ENCODE results near the gene SPAG7.

SPAG7 gene

DNA sequence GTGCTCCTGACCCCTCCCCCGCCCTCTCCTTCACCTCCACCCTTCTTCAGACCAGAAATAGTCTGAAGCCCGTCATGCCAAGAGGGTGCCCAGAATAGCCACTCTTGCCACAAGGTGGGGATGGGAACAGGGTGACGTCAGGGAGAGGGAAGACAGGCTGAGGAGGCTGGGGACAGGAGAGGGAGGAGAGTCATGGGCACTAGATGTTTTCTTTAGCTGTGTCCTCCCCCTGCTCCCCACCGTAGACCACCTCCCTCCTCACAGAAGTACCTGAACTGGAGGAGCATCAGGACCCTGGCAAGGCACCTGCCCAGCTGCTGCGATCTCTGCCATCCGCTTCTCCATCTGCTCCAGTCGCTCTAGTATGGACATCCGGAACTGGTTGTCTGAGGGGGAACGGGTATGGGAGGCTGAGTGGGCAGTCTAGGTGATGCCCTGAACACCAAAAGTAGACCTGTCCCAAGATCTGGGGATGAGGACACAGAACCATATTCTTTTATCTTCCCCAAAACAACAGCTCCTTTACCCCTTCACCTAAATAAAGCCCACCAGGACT is 6.6 kb upstream of the SPAG7 start:
- no peak for FAIRE-seq

DNA sequence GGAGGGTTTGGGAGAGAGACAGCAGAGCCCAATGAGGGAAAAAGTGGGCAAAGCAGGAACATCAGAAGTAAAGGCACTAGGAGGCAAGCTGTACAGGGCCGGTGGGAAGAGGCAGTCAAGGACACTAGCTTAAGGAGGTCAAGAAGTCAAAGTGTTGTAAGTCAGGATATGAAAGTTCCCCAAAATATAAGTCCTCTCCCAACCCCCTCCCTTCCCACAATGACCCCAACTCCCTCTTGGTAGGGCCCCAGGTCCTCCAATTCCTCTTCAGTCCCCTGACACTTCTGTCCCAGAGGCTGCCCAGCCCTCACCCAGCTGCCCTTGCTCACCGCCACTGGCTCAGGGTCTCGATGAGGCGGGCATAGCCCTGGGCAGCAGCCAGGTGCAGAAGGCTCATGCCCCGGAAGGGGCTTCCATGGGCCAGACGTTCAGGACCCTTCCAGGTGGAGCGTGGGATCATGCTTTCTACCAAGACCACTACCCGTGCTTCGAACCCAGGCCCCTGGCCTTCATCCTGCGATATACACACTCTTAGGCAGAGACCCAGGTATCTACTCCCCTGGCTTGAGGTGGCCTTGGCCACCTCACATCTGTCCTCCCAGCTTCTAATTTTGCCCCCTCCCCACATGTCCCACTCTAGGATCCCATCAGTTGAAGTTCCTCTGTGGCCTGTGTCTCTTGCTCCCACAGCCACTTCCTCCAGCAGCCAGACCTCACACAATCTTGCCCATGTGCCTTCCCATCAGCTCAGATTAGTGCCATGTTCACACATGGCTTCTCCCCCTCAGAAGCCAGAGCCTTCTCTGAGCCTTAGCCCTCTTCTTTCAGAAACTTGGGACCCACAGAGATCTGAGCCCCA is 5.9 kb upstream of the SPAG7 start:
- FAIRE-seq, result no peak

DNA sequence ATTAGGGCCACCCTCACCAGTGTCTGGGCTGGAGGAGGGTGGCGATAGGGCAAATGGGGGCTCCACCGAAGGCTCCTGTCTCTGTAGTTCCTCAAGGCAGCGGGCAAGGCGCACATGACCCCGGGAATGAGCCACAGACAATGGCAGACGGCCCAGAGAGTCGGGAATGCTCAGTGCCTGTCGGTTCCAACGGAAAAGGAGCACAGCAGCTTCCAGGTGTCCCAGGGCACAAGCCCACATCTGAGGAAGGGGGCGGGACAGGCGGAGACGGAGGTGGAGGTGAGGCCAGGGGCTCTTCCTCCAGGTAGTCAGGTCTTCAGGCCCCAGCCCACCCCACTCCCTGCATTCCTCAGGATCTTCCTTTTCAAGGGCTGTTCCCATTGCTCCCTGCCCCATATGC is 5.1 kb upstream of the SPAG7 start:
- no peak for FAIRE-seq

DNA sequence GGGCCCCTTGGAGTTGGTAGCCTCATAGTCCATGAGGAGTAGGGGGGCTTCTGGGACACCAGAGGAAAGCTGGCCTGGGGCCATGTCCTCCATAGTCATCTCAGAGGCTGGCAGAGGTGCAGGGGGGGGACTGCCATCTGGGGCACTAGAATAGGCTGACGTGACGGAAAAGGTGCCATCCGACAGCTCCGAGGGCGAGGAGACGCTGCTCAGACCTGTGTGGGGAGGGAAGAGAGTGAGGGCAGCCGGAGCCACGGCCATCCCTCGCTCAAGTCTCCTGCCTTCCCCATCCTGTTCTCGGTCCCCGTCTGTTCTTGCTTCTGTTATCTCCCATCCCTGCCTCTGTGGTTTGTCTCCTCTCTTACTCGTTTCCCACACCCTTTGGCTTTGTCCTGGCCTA is 4.7 kb upstream of the SPAG7 start:
- no peak for FAIRE-seq

DNA sequence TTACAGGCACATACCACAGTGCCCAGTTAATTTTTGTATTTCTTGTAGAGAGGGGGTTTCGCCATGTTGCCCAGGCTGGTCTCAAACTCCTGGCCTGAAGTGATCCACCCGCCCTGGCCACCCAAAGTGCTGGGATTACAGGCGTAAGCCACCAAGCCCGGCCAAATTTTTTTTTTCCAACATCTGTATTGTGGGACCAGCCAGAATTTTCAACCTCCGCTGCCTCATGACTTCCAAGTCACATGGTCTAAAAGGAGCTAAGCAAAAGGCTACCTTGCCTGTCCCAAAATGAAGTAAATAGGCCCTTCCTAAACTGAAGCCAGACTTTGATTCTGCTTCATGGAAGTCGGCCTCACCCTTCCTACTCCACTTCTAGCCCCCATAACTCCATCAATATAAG is 4.2 kb upstream of the SPAG7 start:
- no peak for FAIRE-seq

DNA sequence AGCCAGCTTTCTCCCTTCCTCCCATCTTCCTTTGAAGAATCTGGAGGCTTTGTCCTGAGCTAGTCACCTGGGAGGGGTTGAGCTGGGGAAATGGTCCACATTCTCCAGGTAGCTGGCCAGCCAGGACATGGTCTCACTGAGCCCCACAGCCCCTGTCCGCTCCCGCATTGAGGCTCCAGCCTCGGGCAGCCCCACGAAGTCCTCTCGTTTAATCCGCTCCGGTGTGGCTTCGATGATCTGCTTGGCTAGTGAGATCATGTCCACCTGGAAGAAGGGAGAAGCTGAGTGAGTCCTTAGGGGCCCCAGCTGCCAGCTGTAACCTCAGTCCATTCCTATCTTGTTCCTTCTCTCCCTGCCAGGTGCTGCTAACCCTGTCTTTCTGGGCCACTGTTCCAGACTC is 2.7 kb upstream of the SPAG7 start:
- no peak for FAIRE-seq

DNA sequence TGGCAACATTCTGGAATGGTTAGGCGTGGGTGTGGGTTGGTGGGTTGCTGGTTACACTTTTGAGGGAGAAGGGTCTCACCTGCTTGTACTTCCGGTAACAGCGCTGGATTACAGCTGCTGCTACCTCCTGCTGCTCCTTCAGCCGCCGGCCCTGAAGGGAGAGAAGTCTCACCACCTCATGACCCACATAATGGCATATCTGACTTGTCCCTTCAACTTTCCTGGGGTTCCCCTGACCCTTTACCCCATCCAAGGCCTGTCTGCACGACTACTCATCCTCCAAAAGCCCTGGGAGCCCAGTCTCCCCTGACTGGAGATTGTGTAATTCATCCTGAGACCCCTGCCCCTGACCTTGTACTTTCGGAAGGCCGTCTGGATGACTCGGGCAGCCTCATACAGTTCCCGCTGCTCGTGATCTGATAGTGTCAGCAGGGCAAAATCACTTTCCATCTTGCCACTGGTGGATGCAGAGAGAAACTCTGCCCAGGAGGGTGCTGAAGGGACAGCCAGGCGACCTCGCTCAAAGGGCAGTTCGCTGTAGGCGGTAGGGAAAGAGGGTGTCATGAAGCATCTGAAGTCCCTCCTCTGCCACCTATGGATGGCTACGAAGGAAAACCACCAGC is 2.0 kb upstream of the SPAG7 start:
- FAIRE-seq, result no peak

DNA sequence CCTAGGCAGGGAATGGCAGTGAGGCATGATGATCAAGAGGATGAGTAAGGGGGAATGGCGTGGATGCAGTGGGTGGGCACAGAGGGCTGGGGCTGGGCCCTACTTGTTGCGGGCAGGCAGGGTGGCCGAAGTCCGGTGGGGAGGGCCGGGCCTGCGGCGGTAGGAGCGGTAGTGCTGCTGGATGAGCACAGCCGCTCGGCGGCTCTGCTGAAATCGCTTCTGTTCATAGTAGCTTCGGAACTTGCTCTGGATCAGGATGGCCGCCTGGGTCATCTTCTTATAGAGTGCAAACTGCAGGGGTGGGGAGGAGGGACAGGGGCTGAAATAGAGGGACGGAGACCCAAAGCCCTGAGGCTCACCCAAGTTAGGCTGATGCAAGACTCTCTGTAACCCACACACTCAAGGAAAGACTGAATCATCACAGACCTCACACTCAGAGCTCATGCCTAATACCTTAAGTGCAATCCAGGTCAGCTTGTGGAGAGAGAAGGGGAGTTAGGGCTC is 1.5 kb upstream of the SPAG7 start:
- FAIRE-seq, result no peak

DNA sequence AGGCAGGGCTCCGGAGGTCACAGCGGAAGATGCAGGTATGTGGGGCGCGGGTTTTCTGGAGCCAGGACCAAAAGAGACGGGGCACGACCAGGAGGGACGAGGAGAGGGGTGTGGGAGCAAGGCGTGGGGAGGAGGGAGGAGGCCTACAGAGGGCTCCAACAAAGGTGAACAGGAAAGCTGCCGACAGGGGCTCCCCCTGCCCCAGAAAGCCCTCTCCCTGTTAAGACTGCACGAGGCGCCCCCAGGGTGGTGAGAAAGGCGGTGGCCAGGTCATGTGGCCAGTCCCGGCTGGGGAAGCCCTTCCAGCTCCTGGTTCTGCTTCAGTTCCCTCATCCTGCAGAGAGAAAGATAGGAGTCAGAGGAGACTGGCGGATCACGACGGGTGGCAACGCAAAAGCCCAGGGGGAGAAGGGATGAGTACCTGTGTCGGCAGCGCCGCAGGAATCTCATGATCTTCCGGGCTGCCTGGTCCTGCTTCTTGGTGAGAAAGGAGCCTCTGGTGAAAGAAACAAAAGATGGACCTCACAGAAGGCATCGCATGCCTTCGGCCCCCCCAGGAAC is 949 bp upstream of the SPAG7 start:
- no peak for FAIRE-seq

DNA sequence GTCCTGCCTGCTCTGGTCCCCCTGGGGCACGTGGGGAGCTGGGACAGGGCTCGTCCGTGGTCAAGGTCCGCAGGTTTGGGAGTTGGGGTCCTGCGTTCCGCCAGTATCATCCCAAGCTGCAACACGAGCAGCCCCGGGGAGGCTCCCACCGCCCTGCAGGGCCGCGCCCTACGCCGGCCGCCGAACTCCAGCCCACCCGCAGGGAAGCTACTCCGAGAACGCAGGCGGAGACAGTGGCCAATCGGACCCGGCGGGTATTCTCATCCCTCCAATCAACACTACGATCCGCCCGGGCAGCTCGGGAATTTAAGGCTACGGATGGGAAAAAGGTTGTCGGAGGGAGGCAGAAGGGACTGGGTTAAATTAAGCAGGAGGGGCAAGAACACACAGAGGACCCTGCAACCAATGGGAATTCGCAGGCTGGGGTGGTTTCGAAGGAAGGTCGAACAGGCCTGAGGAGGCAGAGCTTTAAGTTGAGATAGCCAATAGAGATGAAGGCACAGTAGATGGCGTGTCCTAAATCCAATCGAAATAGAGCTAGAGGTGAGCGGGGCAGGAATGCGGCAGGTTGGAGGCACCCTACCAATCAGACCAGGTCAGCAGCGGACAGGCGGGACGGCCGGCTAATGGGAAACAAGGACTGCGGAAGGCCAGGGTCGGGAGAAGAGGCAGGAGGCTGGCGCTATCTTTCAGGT is 626 bp downstream of the SPAG7 start:
- FAIRE-seq, result peak; percentile 99

DNA sequence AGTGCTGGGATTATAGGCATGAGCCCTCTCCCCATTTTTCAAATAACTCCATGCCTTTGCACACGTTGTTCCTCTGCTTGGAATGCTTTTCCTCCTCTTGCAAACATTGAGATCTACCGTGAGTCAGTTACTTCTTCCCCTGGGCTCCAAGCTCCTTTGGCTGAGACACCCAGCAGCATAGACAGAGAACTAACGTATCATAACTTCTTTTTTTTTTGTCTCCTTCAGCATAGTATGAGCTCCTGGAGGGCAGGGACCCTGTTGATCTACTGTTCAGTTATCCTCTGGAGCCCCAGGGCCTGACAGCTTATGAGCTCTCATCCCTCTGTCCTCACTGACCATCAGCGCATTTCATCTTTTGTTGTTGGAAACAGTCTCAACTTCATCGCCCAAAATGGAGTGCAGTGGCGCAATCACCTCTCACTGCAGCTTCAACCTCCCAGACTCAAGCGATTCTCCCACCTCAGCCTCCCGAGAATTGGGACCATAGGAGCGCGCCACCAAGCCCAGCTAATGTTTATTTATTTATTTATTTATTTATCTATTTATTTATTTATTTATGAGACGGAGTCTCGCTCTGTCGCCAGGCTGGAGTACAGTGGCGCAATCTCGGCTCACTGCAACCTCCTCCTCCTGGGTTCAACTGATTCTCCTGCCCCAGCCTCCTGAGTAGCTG is 2.2 kb downstream of the SPAG7 start:
- no peak for FAIRE-seq

DNA sequence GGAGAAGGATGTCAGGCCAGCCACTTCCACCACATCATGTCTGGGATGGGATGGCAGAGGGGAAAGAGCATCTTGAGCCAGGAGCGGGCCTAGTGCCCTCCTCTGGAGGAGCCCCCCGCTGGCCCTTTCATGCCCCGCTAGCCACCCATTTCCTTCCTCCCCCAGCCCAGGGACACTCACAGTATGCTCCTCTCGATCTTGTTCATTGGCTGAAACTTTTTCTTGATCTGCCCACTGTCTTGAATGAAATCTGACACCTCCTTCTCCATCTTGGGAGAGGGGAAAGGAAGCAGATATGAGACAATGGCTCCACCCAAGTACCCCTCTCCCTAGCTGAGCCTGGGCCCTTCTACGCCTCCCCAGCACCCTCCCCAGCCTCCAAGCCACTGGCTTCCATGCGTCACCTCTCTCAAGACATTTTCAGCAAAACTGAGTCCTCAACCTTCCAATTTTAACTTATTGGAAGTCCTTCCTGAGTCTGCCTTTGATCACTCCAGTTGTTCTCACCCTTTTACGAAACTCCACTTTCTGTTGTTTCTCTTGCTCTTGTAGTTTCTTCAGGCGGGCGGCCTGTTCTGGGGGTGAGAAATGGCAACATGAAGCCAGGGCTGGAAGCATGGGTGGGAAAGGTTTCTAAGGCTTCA is 7.2 kb downstream of the SPAG7 start:
- FAIRE-seq, result no peak

DNA sequence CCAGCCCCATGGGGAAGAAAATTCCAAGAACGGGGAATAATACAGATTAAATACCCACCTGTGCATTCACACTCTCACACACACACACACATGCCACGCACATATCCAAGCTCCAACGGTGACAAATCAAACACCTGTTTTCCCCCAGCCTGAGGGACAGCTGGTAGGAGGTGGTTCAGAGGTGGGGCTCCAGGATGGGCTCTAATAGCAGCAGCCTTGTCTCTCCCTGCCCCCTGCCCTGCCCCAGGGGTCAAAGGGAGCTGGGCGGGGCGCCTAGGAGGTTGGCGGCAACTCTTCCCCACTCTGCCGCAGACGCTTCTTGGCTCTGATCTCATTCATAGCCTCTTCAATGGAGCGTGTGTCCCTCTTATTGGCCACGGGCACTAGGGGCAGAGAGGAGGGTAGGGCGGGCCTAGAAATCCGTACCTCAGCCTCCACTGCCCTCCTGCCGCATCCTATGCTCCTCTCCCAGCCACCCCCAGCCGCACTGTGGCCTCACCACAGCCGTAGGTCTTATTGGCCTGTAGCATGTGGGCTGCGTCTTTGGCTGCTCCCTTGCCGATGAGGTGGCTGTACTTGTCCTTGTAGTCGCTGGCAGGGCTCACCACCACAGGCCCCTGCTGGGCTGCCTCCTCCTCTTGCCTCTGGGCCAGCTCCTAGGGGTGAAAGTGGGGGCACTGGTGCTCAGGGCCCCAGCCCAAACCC is 8.2 kb downstream of the SPAG7 start:
- FAIRE-seq, result no peak

DNA sequence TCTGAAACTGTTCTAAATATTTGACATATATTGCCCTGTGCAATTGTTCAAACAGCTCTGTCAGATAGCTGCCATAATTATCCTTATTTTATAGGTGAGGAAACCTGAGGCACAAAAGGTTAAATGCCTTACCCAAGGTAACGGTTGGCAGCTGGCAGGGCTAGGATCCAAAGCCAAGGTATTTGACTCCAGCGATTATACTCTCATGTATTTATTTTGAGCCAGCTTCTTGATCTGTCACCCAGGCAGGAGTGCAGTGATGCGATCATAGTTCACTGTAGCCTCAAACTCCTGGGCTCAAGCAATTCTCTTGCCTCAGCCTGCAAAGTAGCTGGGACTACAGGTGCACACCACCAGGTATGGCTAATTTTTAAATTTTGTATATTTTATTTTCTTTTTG is 9.5 kb downstream of the SPAG7 start:
- no peak for FAIRE-seq

DNA sequence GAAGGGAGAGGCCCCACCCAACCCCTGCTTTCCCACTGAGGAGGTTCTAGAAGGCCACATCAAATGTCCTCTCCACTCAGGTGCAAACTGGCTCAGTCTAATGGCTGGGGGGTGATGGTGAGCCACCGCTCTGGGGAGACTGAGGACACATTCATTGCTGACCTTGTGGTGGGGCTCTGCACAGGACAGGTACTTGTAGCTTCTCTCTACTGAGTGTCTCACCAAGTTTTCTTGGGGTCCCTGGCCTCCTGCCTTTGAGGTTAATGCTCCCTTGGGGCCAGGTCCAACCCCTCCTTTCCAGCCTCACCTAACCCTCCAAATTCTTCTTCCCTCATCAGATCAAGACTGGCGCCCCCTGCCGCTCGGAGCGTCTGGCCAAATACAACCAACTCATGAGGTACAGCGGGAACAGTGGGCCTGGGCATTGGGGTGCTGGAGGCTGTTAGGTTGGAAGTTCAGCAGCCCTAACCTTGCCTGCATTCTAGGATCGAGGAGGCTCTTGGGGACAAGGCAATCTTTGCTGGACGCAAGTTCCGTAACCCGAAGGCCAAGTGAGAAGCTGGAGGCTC is 11.0 kb downstream of the SPAG7 start:
- FAIRE-seq, result no peak

DNA sequence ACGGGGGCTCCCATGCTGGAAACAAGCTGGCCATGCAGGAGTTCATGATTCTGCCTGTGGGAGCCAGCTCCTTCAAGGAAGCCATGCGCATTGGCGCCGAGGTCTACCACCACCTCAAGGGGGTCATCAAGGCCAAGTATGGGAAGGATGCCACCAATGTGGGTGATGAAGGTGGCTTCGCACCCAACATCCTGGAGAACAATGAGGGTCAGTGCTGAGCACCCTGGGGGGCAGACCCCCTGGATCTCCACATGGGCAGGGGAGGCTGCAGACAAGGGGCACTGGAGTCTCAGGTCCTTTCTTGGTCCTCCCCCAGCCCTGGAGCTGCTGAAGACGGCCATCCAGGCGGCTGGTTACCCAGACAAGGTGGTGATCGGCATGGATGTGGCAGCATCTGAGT is 12.5 kb downstream of the SPAG7 start:
- no peak for FAIRE-seq

DNA sequence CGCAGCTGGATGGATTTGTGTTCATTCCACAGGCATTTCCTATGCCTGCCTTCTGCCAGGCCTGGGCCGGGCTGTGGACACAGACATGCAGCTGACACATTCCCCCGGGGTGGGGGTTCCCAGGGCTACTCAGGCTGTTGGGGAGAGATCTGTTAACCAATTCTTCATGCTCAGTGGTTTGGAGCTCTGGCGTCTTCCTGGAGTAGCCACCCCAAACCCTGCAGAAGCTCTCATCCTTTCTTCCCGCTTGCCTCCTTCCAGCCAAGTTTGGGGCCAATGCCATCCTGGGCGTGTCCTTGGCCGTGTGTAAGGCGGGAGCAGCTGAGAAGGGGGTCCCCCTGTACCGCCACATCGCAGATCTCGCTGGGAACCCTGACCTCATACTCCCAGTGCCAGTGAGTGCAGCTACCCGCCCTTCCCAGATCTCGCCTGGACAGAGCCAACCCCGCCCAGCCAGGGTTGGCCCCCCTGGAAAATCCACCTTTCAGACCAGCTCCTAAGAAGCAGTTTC is 14.1 kb downstream of the SPAG7 start:
- FAIRE-seq, result no peak

DNA sequence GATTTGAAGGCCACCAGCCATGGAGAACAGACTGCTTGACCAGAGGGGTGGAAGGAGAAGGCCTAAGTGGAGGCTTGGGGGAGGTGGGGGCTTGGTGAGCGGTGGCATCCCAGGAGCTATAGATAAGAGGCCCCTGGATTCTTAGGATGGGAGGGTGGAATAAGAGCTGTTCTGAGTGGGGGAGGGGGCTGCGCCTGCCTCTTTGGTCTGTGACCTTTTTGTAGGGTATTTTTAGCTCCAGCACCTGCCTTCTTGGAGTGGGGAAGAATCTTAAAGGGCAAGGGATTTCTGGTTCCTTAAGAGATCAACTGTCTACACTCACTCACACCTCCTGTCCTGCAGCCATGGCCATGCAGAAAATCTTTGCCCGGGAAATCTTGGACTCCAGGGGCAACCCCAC is 16.1 kb downstream of the SPAG7 start:
- FAIRE-seq, result no peak

DNA sequence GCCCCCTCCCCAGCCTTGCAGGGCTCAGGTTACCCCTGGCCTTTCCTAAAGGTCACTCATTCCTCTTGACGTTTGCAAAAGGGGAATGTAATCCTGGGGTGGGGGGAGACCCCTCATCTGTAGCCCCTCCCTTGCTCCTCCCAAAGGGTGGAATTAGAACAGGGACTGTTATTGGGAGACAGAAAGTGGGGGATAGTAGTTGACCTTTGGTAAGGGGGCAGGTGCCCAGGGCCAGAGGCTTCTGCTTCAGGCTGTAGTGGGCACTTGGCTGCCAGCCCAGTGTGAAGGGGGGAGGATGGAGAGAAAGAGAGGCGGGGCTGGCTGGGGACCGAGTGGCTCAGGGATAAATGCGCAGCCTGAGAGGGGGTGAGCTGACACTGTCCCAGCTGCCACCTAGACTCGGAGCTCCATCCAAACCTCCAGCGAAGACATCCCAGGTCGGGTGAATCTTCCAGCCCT is 16.8 kb downstream of the SPAG7 start, which contains the start of gene ENO3:
TSS of gene ENO3 (plus strand) at position 374 of the 459 bp plus-strand sequence. CDS start 711 bp downstream, outside the sequence.
- FAIRE-seq, result no peak

DNA sequence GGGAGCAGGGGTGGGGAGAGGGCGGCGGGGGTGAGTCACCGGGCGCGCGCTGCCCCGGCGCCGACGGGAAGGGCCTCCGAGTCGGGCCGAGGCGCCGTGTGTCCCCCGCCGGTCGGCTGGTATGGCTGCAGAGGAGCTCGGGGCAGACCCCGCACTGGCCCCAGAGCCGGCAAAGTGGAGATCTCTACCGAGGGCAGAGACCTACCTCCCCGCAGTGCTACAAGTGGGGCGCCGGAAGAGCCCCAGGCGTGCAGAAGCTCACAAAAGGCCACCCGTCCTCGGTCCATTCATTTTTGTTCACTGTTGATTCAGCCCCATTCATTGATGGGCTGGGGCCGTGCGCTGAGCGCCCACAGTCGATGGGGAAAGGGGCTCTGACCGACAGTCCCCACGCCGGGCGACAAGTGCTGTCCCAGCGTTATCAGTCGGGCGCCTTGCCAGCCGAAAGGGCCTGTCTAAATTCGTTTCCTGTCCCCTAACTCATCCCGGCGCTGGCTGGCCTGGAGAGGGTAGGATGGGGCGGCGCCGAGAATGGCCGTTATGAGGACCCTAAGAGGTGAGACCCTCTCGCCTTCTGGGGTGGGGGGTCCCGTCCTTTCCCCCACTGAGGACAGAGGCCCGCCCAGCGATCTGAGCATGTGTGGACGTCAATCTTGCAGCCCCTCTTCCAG is 17.4 kb downstream of the SPAG7 start:
- FAIRE-seq, result no peak

Measured in TTC549 (cell line).